Ectodermal cell (in vitro differentiated cells): ENCODE measurements around the gene PMS2.
"Not testable (repeated sequence)": the region's sequence is repeated elsewhere in the genome, so short reads cannot be mapped to it uniquely, and the experiment has no call there.

Source experiments
- H3K27ac ChIP-seq: 2 replicates; pipeline ENCODE4 v1.7.0; 2013; ENCODE audit warnings: mild to moderate bottlenecking, low read depth, low read length; ENCODE audit not compliant: insufficient read depth, poor library complexity, severe bottlenecking
- H3K27me3 ChIP-seq: 2 replicates; pipeline ENCODE4 v1.7.0; 2013; ENCODE audit warnings: mild to moderate bottlenecking, low read length; ENCODE audit not compliant: insufficient read depth, control insufficient read depth, poor library complexity, severe bottlenecking
- H3K36me3 ChIP-seq: one replicate; pipeline ENCODE4 v1.7.0; 2013; ENCODE audit warnings: low read length; ENCODE audit not compliant: control insufficient read depth, insufficient read depth
- H3K4me1 ChIP-seq: one replicate; pipeline ENCODE4 v1.7.0; 2013; ENCODE audit warnings: low read length; ENCODE audit not compliant: control insufficient read depth, insufficient read depth
- H3K4me3 ChIP-seq: 2 replicates; pipeline ENCODE4 v1.7.0; 2013; ENCODE audit warnings: low read depth, low read length, control low read depth; ENCODE audit not compliant: insufficient read depth
- H3K9me3 ChIP-seq: 2 replicates; pipeline ENCODE4 v1.7.0; 2013; ENCODE audit warnings: mild to moderate bottlenecking, low read length, moderate library complexity; ENCODE audit not compliant: control insufficient read depth
- WGBS, 2 experiments: methylation state at CpG; one replicate each; pipeline ENCODE4 v1.1.7; 2013; ENCODE audit warnings: missing lambda C conversion rate in 2 of 2; 5-methylcytosine and 5-hydroxymethylcytosine counted together

Gene PMS2

DNA sequence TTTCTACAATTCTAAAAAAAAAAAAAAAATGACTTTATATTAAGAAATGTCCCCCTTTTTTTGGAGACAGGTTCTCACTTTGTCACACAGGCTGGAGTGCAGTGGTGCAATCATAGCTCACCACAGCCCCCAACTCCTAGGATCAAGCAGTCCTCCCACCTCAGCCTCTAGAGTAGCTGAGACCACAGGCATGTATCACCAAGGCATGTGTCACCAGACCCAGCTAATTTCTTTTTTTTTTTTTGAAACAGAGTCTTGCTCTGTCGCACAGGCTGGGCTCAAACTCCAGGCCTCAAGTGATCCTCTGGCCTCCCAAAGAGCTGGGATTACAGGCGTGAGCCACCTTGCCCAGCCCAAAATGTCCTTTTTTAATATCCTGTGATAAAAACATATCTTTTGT, 84.7 kb downstream of the PMS2 start:
- not testable (repeated sequence) for H3K27ac ChIP-seq, H3K4me3 ChIP-seq, H3K36me3 ChIP-seq, H3K9me3 ChIP-seq, H3K4me1 ChIP-seq, H3K27me3 ChIP-seq
- WGBS, 2 experiments, result no CpG with 5 or more reads among the region's 2 CpGs
